Testis (tissue), 2 donors: Measurements from ENCODE around the gene HES1.

Source experiments
- POLR2A ChIP-seq: fragments of 450-650 bp; IDR thresholded peaks from one replicate; pipeline ENCODE4 v1.6.1; 2017; ENCODE audit warnings: antibody characterized with exemption, mild to moderate bottlenecking, moderate library complexity
- TF ChIP-seq, protein P1 (sequence below), 3 experiments: fragments of 450-650 bp in 2 of 3; fragments of 200-600 bp in 1 of 3; sonication (generic) in 1 of 3; IDR thresholded peaks; one replicate each; pipeline ENCODE4 v1.5.1; 2016 to 2019; ENCODE audit warnings: antibody characterized with exemption in 3 of 3, mild to moderate bottlenecking in 2 of 3, moderate library complexity in 1 of 3

- TF ChIP-seq, protein P1, sequence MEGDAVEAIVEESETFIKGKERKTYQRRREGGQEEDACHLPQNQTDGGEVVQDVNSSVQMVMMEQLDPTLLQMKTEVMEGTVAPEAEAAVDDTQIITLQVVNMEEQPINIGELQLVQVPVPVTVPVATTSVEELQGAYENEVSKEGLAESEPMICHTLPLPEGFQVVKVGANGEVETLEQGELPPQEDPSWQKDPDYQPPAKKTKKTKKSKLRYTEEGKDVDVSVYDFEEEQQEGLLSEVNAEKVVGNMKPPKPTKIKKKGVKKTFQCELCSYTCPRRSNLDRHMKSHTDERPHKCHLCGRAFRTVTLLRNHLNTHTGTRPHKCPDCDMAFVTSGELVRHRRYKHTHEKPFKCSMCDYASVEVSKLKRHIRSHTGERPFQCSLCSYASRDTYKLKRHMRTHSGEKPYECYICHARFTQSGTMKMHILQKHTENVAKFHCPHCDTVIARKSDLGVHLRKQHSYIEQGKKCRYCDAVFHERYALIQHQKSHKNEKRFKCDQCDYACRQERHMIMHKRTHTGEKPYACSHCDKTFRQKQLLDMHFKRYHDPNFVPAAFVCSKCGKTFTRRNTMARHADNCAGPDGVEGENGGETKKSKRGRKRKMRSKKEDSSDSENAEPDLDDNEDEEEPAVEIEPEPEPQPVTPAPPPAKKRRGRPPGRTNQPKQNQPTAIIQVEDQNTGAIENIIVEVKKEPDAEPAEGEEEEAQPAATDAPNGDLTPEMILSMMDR (IDR thresholded peaks at IDR 0.05), result no peak
- no peak for TF ChIP-seq POLR2A
These were observed 48.4 kb downstream of the HES1 start for GRCh38 chr3:194184265-194184751.
